GM23338 (cell line): ENCODE data around the gene HLA-C. TPM values are rescaled to one million over a fixed set of nuclear protein-coding genes. Genes with fewer than 3 reads are reported as not detected.

Experiments
- ATAC-seq: fragments of 200-7000 bp; cut with Tn5 transposase; 3 replicates; pipeline ENCODE4 v1.9.1; 2020
- DNase-seq: peaks from one replicate; pipeline ENCODE4 v3.0.0-alpha.2; 2015; ENCODE audit warnings: low spot score
- H2AFZ ChIP-seq: fragments of 200-600 bp; sonication (generic); 2 replicates; pipeline ENCODE4 v1.8.0; 2016; ENCODE audit warnings: antibody characterized with exemption, mild to moderate bottlenecking, moderate library complexity
- H3F3A ChIP-seq: fragments of 200-600 bp; sonication (generic); replicated peaks from 2 replicates; pipeline ENCODE4 v1.8.0; 2017; ENCODE audit warnings: antibody characterized with exemption, mixed run types, low read depth
- H3K27ac ChIP-seq: fragments of 200-600 bp; sonication (generic); 2 replicates; pipeline ENCODE4 v1.6.1; 2016; ENCODE audit warnings: low read depth
- H3K27me3 ChIP-seq: fragments of 200-600 bp; sonication (generic); 2 replicates; pipeline ENCODE4 v1.8.0; 2016; ENCODE audit warnings: mild to moderate bottlenecking, mixed run types, moderate library complexity; ENCODE audit not compliant: insufficient read depth
- H3K36me3 ChIP-seq: fragments of 200-600 bp; sonication (generic); 2 replicates; pipeline ENCODE4 v1.8.0; 2016; ENCODE audit warnings: mild to moderate bottlenecking; ENCODE audit not compliant: insufficient read depth
- H3K4me1 ChIP-seq: fragments of 200-600 bp; sonication (generic); 2 replicates; pipeline ENCODE4 v1.8.0; 2016; ENCODE audit warnings: mild to moderate bottlenecking, moderate library complexity; ENCODE audit not compliant: insufficient read depth
- H3K4me2 ChIP-seq: fragments of 200-600 bp; sonication (generic); 2 replicates; pipeline ENCODE4 v1.7.1; 2017; ENCODE audit warnings: mixed run types
- H3K4me3 ChIP-seq: fragments of 200-600 bp; sonication (generic); 2 replicates; pipeline ENCODE4 v1.6.1; 2016; ENCODE audit warnings: mixed run types
- H3K79me2 ChIP-seq: fragments of 200-600 bp; sonication (generic); replicated peaks from 2 replicates; pipeline ENCODE4 v1.8.0; 2017; ENCODE audit warnings: mild to moderate bottlenecking; ENCODE audit not compliant: insufficient read depth
- H3K9me2 ChIP-seq: fragments of 200-600 bp; sonication (generic); 2 replicates; pipeline ENCODE4 v1.8.0; 2017; ENCODE audit not compliant: insufficient read depth
- H4K20me1 ChIP-seq: fragments of 200-600 bp; sonication (generic); replicated peaks from 2 replicates; pipeline ENCODE4 v1.8.0; 2017; ENCODE audit warnings: mild to moderate bottlenecking; ENCODE audit not compliant: insufficient read depth
- H3K27ac Mint-ChIP-seq: 2 replicates; pipeline ENCODE4 v1.8.0; 2020; ENCODE audit warnings: inconsistent platforms, mild to moderate bottlenecking, moderate library complexity, mixed read lengths
- H3K27me3 Mint-ChIP-seq: 3 replicates; pipeline ENCODE4 v1.8.0; 2022; ENCODE audit warnings: low read depth, mild to moderate bottlenecking, moderate library complexity, mixed read lengths, inconsistent platforms; ENCODE audit not compliant: insufficient read depth, poor library complexity
- H3K36me3 Mint-ChIP-seq: 3 replicates; pipeline ENCODE4 v1.8.0; 2021; ENCODE audit warnings: low read depth, mild to moderate bottlenecking, inconsistent platforms, moderate library complexity, mixed read lengths
- H3K4me1 Mint-ChIP-seq: 3 replicates; pipeline ENCODE4 v1.8.0; 2020; ENCODE audit warnings: mild to moderate bottlenecking, inconsistent platforms, mixed read lengths
- H3K4me3 Mint-ChIP-seq: 3 replicates; pipeline ENCODE4 v1.8.0; 2021; ENCODE audit warnings: moderate library complexity, mild to moderate bottlenecking, inconsistent platforms, mixed read lengths
- H3K9me3 Mint-ChIP-seq: 3 replicates; pipeline ENCODE4 v1.8.0; 2020; ENCODE audit warnings: moderate library complexity, mild to moderate bottlenecking, inconsistent platforms, mixed read lengths
- CREB1 ChIP-seq: fragments of 250-450 bp; sonication (Bioruptor Pico); IDR thresholded peaks from 2 replicates; pipeline ENCODE4 v1.5.0; 2020; ENCODE audit warnings: low read depth, mild to moderate bottlenecking, moderate library complexity
- CTCF ChIP-seq, 2 experiments: fragments of 200-600 bp in 1 of 2; sonication (generic) in 1 of 2; conservative IDR thresholded peaks; 2 replicates each; pipeline versions ENCODE4 v1.5.1 to v1.6.1; 2016 to 2017; ENCODE audit warnings: antibody characterized with exemption in 2 of 2, low read depth in 2 of 2, mild to moderate bottlenecking in 2 of 2, moderate library complexity in 1 of 2
- EZH2 ChIP-seq: fragments of 200-600 bp; sonication (generic); IDR thresholded peaks from one replicate; pipeline ENCODE4 v1.8.0; 2017; ENCODE audit warnings: antibody characterized with exemption, mild to moderate bottlenecking, low read depth; ENCODE audit not compliant: unreplicated experiment
- EZH2phosphoT487 ChIP-seq: fragments of 200-600 bp; sonication (generic); IDR thresholded peaks from one replicate; pipeline ENCODE4 v1.8.1; 2018; ENCODE audit warnings: antibody characterized with exemption; ENCODE audit not compliant: unreplicated experiment
- JUNB ChIP-seq: IDR thresholded peaks from one replicate; pipeline ENCODE4 v1.6.1; 2016; ENCODE audit warnings: antibody characterized with exemption; ENCODE audit not compliant: unreplicated experiment
- NANOG ChIP-seq: IDR thresholded peaks from 2 replicates; pipeline ENCODE4 v1.6.1; 2016; ENCODE audit warnings: antibody characterized with exemption, borderline replicate concordance
- POLR2AphosphoS5 ChIP-seq: IDR thresholded peaks from 2 replicates; pipeline ENCODE4 v1.6.1; 2016; ENCODE audit warnings: antibody characterized with exemption, low read depth
- STAT1 ChIP-seq: IDR thresholded peaks from one replicate; pipeline ENCODE4 v1.6.1; 2016; ENCODE audit warnings: antibody characterized with exemption; ENCODE audit not compliant: unreplicated experiment
- ZNF114 ChIP-seq: fragments of 250-450 bp; sonication (Bioruptor Pico); IDR thresholded peaks from 2 replicates; pipeline ENCODE4 v1.5.0; 2020; ENCODE audit warnings: mild to moderate bottlenecking, moderate library complexity
- ZNF331 ChIP-seq: fragments of 250-450 bp; sonication (Bioruptor Pico); IDR thresholded peaks from 2 replicates; pipeline ENCODE4 v1.5.0; 2020; ENCODE audit warnings: low read depth, mild to moderate bottlenecking, moderate library complexity
- polyA plus RNA-seq: library from polyadenylated mRNA; unstranded; fragments of >200 nt; fragmentation: Nextera tagmentation; extraction: Ambion mirVana; gene quantifications from 2 replicates; pipeline ENCODE4 v1.2.1, GENCODE V29; 2016
- total RNA-seq: library from RNA; depleted of rRNA; stranded (reverse); fragments of >200 nt; shearing (Covaris generic); gene quantifications from 2 replicates; pipeline ENCODE4 v1.2.3, GENCODE V29; 2014
- TF ChIP-seq, protein P1 (sequence below): fragments of 250-450 bp; sonication (Bioruptor Pico); IDR thresholded peaks from 2 replicates; pipeline ENCODE4 v1.5.0; 2020; ENCODE audit warnings: mild to moderate bottlenecking, moderate library complexity
- TF ChIP-seq, protein P2 (sequence below): IDR thresholded peaks from 2 replicates; pipeline ENCODE4 v1.6.1; 2016; ENCODE audit warnings: antibody characterized with exemption
- TF ChIP-seq, protein P3 (sequence below): IDR thresholded peaks from one replicate; pipeline ENCODE4 v1.6.1; 2018; ENCODE audit warnings: antibody characterized with exemption; ENCODE audit not compliant: unreplicated experiment

Gene HLA-C
- total and polyA plus RNA-seq, 2 experiments from 2014 or later: 73.1 to 116 TPM

GRCh38 chr6:31309641-31310040 is 37.7 kb upstream of the HLA-C start:
- H3K27me3 Mint-ChIP-seq: peaks cover 3% of the 10 kb centered on the region
- H3K9me2 ChIP-seq: no peaks in the 10 kb centered on the region
- H4K20me1 ChIP-seq: no peaks in the 10 kb centered on the region
- no peaks in the 10 kb centered on the region; the same call in 1 of the 3 replicates for H3K9me3 Mint-ChIP-seq
- no peaks in the 10 kb centered on the region for H3K36me3 ChIP-seq
- H3K27ac Mint-ChIP-seq: no peak overlapping the region
- ATAC-seq (no peak), DNase-seq (no peak)
- H3K4me1 Mint-ChIP-seq: no peaks in the 10 kb centered on the region
- no peaks in the 10 kb centered on the region for H3K79me2 ChIP-seq
- no peak overlapping the region for H3K27ac ChIP-seq
- H3K4me1 ChIP-seq: no peaks in the 10 kb centered on the region
- peaks cover 16% of the 10 kb centered on the region; the same call in 1 of the 2 replicates for H3K27me3 ChIP-seq
- H3K36me3 Mint-ChIP-seq: no peaks in the 10 kb centered on the region
- TF ChIP-seq ZNF114: no peak
- TF ChIP-seq, protein P1, sequence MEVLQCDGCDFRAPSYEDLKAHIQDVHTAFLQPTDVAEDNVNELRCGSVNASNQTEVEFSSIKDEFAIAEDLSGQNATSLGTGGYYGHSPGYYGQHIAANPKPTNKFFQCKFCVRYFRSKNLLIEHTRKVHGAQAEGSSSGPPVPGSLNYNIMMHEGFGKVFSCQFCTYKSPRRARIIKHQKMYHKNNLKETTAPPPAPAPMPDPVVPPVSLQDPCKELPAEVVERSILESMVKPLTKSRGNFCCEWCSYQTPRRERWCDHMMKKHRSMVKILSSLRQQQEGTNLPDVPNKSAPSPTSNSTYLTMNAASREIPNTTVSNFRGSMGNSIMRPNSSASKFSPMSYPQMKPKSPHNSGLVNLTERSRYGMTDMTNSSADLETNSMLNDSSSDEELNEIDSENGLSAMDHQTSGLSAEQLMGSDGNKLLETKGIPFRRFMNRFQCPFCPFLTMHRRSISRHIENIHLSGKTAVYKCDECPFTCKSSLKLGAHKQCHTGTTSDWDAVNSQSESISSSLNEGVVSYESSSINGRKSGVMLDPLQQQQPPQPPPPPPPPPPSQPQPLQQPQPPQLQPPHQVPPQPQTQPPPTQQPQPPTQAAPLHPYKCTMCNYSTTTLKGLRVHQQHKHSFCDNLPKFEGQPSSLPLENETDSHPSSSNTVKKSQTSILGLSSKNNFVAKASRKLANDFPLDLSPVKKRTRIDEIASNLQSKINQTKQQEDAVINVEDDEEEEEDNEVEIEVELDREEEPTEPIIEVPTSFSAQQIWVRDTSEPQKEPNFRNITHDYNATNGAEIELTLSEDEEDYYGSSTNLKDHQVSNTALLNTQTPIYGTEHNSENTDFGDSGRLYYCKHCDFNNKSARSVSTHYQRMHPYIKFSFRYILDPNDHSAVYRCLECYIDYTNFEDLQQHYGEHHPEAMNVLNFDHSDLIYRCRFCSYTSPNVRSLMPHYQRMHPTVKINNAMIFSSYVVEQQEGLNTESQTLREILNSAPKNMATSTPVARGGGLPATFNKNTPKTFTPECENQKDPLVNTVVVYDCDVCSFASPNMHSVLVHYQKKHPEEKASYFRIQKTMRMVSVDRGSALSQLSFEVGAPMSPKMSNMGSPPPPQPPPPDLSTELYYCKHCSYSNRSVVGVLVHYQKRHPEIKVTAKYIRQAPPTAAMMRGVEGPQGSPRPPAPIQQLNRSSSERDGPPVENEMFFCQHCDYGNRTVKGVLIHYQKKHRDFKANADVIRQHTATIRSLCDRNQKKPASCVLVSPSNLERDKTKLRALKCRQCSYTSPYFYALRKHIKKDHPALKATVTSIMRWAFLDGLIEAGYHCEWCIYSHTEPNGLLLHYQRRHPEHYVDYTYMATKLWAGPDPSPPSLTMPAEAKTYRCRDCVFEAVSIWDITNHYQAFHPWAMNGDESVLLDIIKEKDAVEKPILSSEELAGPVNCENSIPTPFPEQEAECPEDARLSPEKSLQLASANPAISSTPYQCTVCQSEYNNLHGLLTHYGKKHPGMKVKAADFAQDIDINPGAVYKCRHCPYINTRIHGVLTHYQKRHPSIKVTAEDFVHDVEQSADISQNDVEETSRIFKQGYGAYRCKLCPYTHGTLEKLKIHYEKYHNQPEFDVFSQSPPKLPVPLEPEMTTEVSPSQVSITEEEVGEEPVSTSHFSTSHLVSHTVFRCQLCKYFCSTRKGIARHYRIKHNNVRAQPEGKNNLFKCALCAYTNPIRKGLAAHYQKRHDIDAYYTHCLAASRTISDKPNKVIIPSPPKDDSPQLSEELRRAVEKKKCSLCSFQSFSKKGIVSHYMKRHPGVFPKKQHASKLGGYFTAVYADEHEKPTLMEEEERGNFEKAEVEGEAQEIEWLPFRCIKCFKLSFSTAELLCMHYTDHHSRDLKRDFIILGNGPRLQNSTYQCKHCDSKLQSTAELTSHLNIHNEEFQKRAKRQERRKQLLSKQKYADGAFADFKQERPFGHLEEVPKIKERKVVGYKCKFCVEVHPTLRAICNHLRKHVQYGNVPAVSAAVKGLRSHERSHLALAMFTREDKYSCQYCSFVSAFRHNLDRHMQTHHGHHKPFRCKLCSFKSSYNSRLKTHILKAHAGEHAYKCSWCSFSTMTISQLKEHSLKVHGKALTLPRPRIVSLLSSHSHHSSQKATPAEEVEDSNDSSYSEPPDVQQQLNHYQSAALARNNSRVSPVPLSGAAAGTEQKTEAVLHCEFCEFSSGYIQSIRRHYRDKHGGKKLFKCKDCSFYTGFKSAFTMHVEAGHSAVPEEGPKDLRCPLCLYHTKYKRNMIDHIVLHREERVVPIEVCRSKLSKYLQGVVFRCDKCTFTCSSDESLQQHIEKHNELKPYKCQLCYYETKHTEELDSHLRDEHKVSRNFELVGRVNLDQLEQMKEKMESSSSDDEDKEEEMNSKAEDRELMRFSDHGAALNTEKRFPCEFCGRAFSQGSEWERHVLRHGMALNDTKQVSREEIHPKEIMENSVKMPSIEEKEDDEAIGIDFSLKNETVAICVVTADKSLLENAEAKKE (CRISPR knock-in tag): no peak
- TF ChIP-seq CTCF (conservative IDR thresholded peaks at IDR 0.05; ENCODE audit: low read depth in 2 of 2): no peak
- TF ChIP-seq JUNB: no peak
- TF ChIP-seq POLR2AphosphoS5: no peak
- no peak for TF ChIP-seq ZNF331 (CRISPR knock-in tag)
- no peak for TF ChIP-seq CREB1 (CRISPR knock-in tag)
- no peak for TF ChIP-seq STAT1
- TF ChIP-seq NANOG: no peak
- TF ChIP-seq, protein P2, sequence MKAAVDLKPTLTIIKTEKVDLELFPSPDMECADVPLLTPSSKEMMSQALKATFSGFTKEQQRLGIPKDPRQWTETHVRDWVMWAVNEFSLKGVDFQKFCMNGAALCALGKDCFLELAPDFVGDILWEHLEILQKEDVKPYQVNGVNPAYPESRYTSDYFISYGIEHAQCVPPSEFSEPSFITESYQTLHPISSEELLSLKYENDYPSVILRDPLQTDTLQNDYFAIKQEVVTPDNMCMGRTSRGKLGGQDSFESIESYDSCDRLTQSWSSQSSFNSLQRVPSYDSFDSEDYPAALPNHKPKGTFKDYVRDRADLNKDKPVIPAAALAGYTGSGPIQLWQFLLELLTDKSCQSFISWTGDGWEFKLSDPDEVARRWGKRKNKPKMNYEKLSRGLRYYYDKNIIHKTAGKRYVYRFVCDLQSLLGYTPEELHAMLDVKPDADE: no peak
- TF ChIP-seq EZH2: no peak
- TF ChIP-seq, protein P3, sequence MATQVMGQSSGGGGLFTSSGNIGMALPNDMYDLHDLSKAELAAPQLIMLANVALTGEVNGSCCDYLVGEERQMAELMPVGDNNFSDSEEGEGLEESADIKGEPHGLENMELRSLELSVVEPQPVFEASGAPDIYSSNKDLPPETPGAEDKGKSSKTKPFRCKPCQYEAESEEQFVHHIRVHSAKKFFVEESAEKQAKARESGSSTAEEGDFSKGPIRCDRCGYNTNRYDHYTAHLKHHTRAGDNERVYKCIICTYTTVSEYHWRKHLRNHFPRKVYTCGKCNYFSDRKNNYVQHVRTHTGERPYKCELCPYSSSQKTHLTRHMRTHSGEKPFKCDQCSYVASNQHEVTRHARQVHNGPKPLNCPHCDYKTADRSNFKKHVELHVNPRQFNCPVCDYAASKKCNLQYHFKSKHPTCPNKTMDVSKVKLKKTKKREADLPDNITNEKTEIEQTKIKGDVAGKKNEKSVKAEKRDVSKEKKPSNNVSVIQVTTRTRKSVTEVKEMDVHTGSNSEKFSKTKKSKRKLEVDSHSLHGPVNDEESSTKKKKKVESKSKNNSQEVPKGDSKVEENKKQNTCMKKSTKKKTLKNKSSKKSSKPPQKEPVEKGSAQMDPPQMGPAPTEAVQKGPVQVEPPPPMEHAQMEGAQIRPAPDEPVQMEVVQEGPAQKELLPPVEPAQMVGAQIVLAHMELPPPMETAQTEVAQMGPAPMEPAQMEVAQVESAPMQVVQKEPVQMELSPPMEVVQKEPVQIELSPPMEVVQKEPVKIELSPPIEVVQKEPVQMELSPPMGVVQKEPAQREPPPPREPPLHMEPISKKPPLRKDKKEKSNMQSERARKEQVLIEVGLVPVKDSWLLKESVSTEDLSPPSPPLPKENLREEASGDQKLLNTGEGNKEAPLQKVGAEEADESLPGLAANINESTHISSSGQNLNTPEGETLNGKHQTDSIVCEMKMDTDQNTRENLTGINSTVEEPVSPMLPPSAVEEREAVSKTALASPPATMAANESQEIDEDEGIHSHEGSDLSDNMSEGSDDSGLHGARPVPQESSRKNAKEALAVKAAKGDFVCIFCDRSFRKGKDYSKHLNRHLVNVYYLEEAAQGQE: no peak
- no peak for TF ChIP-seq EZH2phosphoT487
- no peak overlapping the region for H3K4me3 Mint-ChIP-seq
- no peak overlapping the region for H3K4me3 ChIP-seq
- no peaks in the 10 kb centered on the region for H3F3A ChIP-seq
- no peak overlapping the region for H2AFZ ChIP-seq
- H3K4me2 ChIP-seq: no peak overlapping the region
